Measurements from ENCODE around the gene ST6GAL2. TPM values are rescaled to one million over a fixed set of nuclear protein-coding genes. Genes with fewer than 3 reads are reported as not detected.

ST6GAL2 gene
- polyA plus RNA-seq, 2 of the 4 experiments (the other 2 are of a cell fraction), result 26.2 to 52.6 TPM

DNA sequence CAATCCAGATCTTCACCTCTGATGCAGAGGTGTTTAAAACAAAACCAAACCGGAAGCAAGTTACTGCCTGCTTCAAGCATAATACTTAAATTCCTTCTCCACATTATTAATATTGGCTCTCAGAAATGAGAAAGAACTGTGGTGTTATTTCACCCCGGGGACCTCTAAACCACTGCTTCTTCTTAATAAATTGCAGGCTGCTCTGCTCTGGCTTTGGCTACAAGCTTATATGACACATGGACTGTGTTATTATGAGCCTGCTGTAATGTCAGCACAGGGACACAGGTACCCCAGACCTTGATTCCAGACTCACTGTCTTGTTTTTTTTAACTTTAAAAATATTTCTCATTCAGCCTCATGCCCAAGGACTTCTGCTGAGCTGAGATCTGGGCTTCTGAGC is 45.1 kb downstream of the ST6GAL2 start (continued):
- TF ChIP-seq KDM5A (IDR thresholded peaks at IDR 0.05), result no peak
- TF ChIP-seq ESRRA (IDR thresholded peaks at IDR 0.05; ENCODE audit: borderline replicate concordance, low read length), result no peak
- TF ChIP-seq HOXB5 (CRISPR knock-in tag; IDR thresholded peaks at IDR 0.05), result no peak
- no peak for TF ChIP-seq RFX5 (IDR thresholded peaks at IDR 0.05)
- TF ChIP-seq FOSB (CRISPR knock-in tag; IDR thresholded peaks at IDR 0.05), result no peak
- TF ChIP-seq HOXB13 (CRISPR knock-in tag; IDR thresholded peaks at IDR 0.05; ENCODE audit: low read depth), result no peak
- no peak for TF ChIP-seq POLR2AphosphoS2 (conservative IDR thresholded peaks at IDR 0.05; ENCODE audit: low read length)
- TF ChIP-seq ZC3H11A (IDR thresholded peaks at IDR 0.05), result no peak

DNA sequence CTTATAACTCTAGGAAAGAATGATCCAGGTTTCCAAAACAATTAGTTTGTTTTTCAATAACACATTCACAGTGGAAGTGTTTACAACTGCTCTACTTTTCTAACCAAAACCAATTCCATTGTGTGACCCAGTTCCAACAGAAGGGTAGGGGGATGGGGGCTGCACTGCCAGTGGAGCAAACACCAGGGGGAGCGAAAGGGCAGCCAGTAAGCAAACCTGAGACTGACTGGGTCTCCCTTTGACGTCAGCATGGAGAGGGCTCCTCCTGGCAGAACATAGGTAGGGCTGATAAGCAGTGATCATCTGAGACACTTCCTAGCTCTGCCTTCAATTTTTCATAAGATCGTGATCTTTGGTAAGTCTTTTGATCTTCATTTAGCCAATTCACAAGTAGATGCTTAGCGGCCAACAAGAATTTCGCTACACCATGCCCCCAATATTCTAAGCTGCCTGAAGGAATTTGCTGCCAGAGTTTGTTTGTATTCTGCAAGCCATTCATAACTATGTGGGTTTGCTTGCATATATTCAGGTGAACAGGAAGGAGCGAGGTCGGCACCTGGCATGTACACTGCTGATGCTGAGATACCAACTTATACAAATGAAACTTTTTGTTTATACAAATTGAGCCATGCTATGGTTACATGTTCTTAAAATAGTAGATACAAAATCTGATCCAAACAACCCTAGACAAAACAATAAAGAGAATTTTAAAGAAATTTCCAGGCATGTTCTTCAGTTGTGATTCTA is 45.9 kb downstream of the ST6GAL2 start:
- DNase-seq (ENCODE audit: low read depth in 1 of 2, low spot score in 1 of 2) (peak in 1 of 2 experiments; percentile 28), ATAC-seq (peak in 1 of 2 experiments; percentile 75; a peak in 3 of 6 replicates), FAIRE-seq (no peak)
- ChIA-PET CTCF (no interaction called here), POLR2A (no interaction called here)
- no peak overlapping the region for H3K27ac ChIP-seq
- H3K4me2 ChIP-seq, result no peak overlapping the region
- H3K4me3 ChIP-seq, result no peak overlapping the region
- H3K4me1 ChIP-seq, result peaks cover 3% of the 10 kb centered on the region; the same call in 1 of the 3 replicates
- 79% methylated on average over 7 of the region's 7 CpGs for WGBS (ENCODE audit: missing lambda C conversion rate)
- H3K9me3 ChIP-seq, result no peaks in the 10 kb centered on the region
- TF ChIP-seq RAD21 (conservative IDR thresholded peaks at IDR 0.05 in 1 of 2, IDR thresholded peaks at IDR 0.05 in 1 of 2) (peak in 1 of 2 experiments; percentile 23; a peak in 1 of 5 replicates), RCOR1 (IDR thresholded peaks at IDR 0.05; ENCODE audit: low read depth, low read length) (no peak), SMC3 (IDR thresholded peaks at IDR 0.05) (0 out of 3 replicates have a peak, but pooled peaks have one; percentile 9)

DNA sequence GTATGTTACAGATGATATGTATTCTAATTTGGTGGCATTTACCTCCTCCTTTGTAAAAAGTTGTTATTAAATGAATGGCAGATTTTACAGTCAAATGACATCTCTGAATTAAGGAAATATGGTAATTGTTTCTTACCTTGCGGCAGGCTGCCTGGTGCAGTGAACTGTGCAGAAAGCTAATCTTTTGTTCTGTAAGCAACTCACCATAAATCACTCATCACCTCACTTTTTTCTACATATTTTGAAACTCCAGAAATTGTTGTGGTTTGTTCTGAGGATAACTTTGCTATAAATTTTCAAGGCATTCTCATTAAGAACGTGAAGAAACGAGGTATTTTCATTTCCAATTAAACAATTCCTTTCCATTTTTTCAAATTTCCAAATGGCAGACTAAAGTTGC is 52.7 kb downstream of the ST6GAL2 start:
- no peak for DNase-seq (ENCODE audit: low read depth in 1 of 2, low spot score in 1 of 2)
- ChIA-PET POLR2A (no interaction called here), CTCF (no interaction called here)
- TF ChIP-seq, protein P1, sequence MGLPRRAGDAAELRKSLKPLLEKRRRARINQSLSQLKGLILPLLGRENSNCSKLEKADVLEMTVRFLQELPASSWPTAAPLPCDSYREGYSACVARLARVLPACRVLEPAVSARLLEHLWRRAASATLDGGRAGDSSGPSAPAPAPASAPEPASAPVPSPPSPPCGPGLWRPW (IDR thresholded peaks at IDR 0.05), result no peak
- no peak for FAIRE-seq
- Histone ChIP-seq H3K4me2 (no peak overlapping the region), H3K4me3 (no peak overlapping the region), H3K27ac (no peak overlapping the region), H3K4me1 (no peaks in the 10 kb centered on the region; the same call in 2 of the 3 replicates), H3K9me3 (no peaks in the 10 kb centered on the region)
- 86% methylated on average over 3 of the region's 3 CpGs for WGBS (ENCODE audit: missing lambda C conversion rate)
- no peak for ATAC-seq

DNA sequence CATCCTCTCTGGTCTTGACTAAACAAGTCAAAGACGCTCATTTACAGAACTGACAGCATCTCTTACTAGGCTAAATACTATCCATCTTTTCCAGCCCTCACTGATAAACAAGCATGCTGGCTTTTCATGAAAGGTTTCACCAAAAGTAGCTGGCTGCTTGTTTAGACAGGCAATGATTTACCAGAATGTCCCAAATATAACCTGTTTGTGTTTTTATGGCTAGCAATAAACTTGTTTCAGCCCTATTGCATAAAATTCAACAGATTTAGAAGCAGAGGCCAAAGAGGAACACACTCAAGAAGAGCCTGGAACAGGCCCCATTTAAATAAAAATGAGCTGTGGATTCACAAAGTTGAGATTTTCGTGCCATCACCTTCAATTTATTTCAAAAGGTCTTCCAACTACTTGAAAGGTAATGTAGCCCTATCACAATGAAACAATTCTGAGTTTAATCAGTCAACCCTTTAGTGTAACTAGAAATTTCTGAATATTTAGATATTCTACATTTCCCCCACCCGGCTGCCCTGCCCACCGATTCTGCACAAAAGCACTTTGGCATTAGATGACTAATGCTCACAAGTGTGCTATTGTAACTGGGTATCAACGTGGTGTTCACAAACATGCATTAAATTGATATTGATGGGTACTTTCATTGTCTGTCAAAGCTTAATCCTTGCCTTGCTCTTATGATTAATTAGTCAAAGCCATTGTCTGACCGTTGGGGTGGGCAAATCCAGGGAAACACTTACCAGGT is 54.0 kb downstream of the ST6GAL2 start:
- CTCF ChIA-PET, result interaction anchor here (0.8 kb wide), 1 partner anchor 9 kb away, joined by 3 read pairs; no protein-coding TSS in a partner anchor
- no peak for FAIRE-seq
- H3K4me1 ChIP-seq, result peaks cover 11% of the 10 kb centered on the region
- no peaks in the 10 kb centered on the region for H3K9me3 ChIP-seq
- TF ChIP-seq POLR2A (IDR thresholded peaks at IDR 0.05; ENCODE audit: low read length) (no peak), RNF2 (IDR thresholded peaks at IDR 0.05; ENCODE audit: borderline replicate concordance, low read depth) (no peak), HOXA7 (CRISPR knock-in tag; IDR thresholded peaks at IDR 0.05) (no peak)
- TF ChIP-seq, protein P2, sequence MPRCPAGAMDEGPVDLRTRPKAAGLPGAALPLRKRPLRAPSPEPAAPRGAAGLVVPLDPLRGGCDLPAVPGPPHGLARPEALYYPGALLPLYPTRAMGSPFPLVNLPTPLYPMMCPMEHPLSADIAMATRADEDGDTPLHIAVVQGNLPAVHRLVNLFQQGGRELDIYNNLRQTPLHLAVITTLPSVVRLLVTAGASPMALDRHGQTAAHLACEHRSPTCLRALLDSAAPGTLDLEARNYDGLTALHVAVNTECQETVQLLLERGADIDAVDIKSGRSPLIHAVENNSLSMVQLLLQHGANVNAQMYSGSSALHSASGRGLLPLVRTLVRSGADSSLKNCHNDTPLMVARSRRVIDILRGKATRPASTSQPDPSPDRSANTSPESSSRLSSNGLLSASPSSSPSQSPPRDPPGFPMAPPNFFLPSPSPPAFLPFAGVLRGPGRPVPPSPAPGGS (IDR thresholded peaks at IDR 0.05), result no peak
- no peak overlapping the region for H3K4me3 ChIP-seq
- H3K27ac ChIP-seq, result no peak overlapping the region
- no peak for DNase-seq (ENCODE audit: low read depth in 1 of 2, low spot score in 1 of 2)
- POLR2A ChIA-PET, result no interaction called here
- WGBS (ENCODE audit: missing lambda C conversion rate), result 65% methylated on average over 6 of the region's 6 CpGs
- no peak for ATAC-seq
- H3K4me2 ChIP-seq, result no peak overlapping the region
